Amygdala (tissue), 56 donors: ENCODE measurements around the gene DLX5.

ENCODE experiments used
- DNase-seq, 56 donors: peaks; one replicate each; lab custom pipeline; 2025; lab: John Stamatoyannopoulos, UW

DLX5 gene

DNA sequence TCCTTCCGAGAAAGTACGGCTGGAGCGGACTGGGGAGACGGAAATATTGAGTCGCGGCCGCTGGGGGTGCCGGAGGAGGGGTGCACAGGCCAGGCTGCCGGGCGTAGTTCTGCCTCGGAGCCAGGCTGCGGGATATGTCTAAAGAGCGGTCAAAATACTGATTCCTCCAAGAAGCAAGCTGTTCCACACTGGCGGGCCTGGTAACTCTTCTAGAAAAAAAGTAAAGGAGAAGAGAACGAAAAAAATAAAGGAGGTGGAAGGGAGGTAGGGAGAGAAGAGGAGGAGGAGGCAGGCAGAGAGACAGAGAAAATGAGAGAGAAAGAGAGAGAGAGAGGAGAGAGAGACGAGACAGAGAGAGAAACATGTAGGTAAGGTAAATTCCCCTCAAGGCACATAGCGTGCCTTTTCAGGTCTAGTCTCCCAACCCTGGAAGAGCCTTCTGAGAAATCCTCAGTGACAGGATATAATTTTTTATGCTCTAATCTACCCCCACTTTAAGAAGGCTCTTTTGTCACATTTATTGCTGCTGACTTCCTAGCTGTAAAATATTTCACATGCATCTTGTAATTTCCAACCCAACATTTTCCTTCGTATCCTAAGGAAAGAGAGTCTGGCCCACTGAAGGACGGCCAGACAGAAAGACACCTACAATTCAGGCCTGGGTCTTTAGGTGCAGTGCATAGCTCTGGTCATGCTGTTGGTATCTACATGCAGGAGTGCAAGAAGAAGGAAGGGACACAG is 5.7 kb downstream of the DLX5 start:
- DNase-seq = no peak

- DNase-seq = no peak
These were observed 6.5 kb downstream of the DLX5 start for GRCh38 chr7:97018126-97018601.

- DNase-seq = no peak
These were observed 7.2 kb downstream of the DLX5 start for GRCh38 chr7:97017192-97018125.

DNA sequence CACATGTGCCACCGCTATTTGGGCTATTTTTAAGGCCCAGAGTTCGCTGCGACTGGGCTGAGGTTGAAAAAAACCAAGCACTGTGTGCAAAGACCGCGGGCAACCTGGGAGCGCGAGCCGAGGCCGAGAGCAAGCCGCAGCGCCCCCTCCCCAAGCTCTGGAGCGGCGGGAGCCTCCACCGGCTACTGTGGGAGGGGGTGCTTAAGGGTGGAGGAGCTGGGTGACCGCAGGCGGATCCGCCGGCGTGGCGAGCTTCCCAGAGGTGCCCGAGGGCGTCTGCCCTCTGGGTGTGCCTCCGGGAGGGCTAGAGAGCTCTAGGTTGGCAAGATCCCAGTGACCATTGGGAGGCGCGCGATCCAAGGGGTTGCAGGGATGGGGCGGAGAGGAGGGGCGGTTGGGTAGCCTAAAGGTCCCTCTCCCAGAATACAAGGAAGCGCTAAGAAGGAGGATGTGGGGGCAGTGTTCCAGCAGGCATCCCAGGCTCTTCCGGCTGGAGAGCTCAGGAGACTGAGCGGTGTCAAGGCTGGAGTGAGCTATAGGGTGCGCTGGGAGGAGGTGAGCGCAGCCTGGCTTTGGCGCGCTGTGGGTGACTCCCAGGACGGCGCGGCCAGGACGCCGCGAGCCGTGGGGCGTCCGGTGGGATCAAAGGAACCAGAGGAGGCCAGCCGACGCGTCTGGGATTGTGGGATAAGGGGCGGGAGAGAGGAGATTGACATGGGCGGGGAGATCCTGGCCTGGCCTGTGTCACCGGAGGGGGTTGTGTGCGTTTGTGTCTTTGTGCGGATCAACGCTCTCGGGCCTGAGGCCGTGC is 8.0 kb downstream of the DLX5 start:
- DNase-seq = no peak

DNA sequence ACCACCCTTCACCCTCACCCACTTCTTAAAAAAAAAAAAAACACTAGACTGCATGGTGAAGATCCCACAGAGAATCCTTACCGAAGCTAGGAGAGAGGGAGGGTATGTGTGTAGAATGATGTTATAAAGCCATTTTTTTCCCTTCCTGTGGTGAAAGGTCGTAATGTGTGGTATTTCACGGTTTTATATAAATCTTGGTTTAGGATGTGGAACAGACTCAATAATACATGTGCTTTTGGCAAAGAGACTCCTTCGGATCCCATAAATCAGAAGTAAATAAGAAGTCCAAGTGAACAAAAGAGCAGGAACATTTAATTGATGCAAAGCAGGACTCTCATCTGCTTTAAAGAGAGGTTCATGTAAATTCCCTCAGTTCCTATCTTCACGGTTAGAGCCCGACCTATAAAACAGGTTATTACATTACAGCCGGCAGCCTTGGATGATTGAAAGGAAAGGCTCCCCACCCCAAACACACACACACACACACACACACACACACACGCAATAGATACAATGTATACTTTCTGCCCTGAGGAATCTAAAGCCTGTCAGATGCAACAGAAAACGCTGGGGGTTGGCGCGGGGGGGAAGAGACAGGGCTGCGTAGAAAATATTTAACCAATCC is 8.8 kb downstream of the DLX5 start:
- no peak for DNase-seq

- DNase-seq = no peak
These were observed 9.4 kb downstream of the DLX5 start for GRCh38 chr7:97015279-97015678.

- DNase-seq = no peak
These were observed 10.4 kb downstream of the DLX5 start for GRCh38 chr7:97014145-97014750.

GRCh38 chr7:97013845-97014134 is 10.8 kb downstream of the DLX5 start:
- DNase-seq = no peak

GRCh38 chr7:97013134-97013844 is 11.3 kb downstream of the DLX5 start:
- no peak for DNase-seq

DNA sequence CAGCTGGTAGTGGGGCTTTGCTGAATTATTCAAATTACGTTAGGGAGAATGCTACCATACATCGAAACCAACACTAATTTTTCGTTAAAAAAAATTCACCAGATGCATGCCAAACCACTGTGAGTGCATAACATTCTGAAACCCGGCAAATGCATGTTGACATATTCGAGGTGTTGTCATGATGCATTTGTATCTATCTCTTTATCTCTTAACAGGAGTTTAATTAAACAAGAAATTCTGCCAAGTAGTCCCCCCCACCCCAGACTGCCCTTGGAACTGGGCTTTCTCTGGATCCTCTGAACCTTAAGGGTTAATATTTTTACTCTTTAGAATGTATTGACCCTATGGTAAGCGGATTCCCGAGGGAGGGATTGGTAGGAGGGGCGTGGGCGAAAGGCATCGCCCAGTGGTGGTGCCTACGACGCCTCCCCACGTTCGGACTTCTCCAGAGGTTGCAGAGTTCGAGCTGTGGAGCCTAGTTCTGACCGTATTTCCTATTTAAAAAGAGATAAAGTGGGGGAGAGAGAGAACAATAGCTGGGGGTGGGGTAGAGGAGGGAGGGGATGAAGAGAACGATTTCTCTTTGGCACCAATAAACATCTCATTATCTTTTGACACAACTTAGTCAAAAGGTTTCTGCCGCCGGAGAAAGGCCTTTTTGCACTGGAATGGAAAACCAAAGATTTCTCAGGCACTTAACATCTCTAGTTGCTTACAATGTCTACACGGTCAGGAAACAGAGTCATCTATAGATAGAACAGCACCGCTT is 12.1 kb downstream of the DLX5 start:
- no peak for DNase-seq

DNA sequence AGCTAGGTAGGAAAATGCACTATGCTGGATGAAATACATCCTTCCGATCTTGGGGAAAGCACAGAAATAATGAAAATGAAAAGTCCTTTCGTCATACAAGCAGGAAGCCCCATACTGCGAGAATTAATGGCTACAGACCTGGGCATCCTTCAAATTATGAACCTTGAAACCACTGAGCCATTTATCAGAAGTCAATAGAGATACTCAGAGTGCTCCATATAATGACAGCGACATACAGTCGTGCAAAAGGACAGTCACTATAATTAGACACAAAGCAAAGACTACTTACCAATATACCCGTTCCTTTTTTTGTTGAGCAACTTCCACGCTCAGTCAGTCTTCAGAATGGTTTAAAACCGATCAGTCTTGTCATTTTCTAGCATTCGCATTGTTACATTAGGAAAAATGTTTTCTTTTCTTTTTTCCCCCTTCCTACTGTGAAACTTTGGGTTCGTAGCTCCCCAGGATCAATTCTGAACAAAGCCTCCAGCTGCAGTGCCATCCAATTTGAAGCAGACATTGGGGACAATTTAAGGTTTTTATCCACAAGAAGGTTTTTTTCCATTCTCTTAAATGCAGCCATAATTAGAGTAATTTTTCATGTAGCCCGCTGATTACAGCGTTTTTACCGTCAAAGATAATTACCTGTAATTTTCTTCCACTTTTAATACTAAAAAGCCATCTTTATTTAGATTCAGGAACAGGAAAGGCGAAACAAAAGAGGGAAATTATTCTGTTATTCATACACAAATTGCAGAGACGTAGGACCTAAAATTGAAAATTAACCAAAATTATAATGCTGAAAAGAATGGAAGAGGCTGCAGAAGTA is 12.9 kb downstream of the DLX5 start:
- no peak for DNase-seq

- DNase-seq = no peak
These were observed 13.5 kb downstream of the DLX5 start for GRCh38 chr7:97011104-97011503.

GRCh38 chr7:97009753-97010732 is 14.6 kb downstream of the DLX5 start:
- DNase-seq = no peak

DNA sequence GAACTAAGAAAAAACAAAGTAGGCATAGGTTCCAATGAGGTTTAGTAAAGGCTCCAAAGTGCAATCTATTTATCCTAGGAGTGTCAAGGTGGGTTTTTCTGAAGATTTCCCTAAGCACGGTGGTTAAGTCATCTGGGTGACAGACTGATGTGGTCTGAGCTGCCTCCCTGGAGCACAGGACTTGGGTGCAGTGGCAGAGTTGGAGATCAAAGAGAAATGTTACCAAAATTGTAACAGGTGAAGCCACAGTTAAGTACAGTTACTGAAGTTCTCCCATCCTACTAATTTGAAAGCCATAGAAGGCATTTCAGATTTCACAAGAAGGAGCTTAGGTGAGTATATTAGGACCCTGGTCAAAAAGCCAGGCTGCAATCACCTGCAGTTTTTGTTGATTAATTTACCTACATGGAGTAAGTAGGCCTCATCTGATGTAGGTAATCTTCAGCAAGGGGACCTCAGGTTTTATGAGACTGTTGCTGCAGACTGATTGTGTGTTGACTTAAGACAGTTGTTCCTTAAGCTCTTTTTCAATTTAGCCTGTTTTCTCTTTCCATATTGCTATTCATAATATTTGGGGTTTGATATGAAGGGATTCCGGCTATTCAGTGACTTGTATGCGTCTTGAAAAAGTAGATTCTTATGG is 16.2 kb downstream of the DLX5 start:
- no peak for DNase-seq

- DNase-seq = no peak
These were observed 17.1 kb downstream of the DLX5 start for GRCh38 chr7:97007583-97007861.
